Amniotic epithelial cell (primary cell): ENCODE measurements around the gene UCP3.

ENCODE experiments used
- DNase-seq: peaks from one replicate; pipeline ENCODE4 v3.0.0-alpha.2; 2010; ENCODE audit warnings: low read depth

Gene UCP3

DNA sequence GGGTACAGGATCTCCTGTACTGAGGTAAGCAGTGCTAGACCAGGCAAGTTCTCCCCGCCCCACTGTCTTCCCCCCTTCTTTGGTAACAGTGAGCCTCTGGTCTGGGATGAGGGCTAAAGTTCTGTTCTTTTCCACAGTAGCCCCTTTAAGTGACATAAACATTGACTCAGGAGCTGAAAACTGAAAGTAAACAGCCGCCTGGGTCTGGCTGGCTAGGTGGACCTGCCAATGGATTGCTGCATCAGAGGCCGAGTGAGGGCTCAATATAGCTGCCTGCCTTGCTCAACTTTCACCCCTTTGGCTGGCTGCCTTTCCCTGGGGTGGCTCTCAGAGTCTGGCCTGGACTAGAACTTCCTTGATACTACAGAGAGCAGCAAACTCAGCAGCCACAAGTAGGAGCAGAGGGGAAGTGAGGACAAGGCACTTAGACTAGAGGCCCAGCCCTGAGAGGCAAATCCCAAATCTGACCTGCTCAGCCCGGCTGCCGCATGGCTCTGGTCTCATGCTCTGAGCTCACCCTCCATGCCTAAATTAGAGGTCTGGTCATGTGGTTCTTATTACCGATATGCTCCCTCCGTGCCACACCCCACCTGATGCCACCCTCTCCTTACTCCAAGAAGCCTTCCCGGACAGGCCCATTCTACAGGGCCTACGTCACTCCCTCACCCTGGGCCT, 9.6 kb upstream of the UCP3 start:
- DNase-seq: peak; percentile 91

- DNase-seq: no peak
These were observed 8.7 kb upstream of the UCP3 start for GRCh38 chr11:74017631-74018030.

DNA sequence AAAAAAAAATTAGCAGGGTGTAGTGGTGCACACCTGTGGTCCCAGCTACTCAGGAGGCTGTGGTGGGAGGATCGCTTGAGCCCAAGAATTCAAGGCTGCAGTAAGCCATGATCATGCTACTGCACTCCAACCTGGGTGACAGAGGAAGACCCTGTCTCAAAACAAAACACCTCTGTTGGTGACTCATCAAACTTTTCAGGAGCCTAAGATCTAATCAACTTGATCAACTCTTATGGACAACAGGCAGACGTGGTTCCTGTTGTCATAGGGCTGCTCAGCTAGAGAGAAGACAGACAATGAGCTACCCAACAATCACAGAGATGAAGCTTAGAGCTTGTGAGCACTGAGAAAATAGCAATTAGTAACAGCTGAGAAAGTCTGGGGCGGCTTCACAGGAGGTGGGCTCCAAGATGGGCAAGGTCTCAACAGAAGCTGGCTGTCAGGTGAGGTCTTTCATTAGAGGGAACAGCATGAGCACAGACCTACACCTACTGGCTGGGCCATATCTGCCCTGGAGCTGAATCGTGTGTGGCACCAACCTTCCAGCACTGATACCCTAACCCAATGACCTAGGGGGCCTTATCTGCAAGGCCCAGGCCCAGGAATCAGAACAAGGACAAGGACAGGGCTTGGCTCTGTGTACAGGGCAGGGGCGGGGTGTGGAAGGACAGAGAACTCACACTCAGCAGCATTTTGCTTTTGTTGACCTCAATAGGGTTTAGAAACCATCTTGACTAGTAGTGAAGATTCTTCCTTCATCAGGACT, 7.2 kb upstream of the UCP3 start:
- no peak for DNase-seq

DNA sequence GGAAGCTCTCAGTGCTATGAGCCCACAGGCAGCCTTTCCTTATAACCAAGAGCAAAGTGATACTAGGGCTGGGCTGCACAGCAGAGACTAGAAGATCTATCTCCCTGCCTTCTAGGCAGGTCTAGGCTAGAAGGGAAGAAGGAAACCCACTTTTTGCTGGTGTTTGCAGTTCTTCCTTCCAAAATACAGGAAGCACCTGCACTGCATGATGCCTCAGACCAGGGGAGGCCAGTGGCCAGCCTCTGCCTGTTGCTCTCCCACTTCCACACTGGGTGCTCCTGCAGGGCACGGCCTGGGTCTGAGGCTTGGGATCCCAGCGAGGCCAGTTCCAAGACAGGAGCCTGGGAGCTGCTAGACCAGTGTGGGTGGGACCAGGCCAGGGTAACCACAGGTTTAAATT, 6.0 kb upstream of the UCP3 start:
- DNase-seq: no peak

- no peak for DNase-seq
These were observed 4.3 kb upstream of the UCP3 start for GRCh38 chr11:74013141-74013540.

DNA sequence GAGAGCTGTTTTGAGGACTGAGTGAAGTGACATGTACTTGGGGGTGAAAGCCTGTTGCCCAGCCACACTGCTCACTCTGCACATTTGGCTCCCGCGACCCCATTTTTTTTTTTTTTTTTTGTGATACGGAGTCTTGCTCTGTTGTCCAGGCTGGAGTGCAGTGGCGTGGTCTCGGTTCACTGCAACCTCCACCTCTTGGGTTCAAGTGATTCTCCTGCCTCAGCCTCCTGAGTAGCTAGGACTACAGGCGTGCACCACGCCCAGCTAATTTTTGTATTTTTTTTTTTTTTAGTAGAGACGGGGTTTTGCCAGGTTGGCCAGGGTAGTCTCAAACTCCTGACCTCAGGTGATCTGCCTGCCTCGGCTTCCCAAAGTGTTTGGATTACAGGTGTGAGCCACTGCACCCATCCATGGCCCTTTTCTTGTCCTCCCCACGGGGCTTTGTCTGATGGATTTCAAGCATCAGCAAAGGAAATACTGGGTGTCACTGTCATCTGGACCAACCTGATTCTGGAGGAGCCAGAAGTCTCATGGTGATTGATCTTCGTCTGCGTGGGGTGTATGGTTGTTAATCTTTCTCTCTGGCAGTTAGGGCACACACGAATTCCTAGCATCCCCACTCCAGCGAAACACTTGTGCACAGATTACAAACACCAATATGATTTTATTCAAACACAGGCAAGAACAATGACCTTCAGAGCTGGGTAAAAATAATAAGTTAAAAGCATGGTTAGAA, 3.4 kb upstream of the UCP3 start:
- no peak for DNase-seq

DNA sequence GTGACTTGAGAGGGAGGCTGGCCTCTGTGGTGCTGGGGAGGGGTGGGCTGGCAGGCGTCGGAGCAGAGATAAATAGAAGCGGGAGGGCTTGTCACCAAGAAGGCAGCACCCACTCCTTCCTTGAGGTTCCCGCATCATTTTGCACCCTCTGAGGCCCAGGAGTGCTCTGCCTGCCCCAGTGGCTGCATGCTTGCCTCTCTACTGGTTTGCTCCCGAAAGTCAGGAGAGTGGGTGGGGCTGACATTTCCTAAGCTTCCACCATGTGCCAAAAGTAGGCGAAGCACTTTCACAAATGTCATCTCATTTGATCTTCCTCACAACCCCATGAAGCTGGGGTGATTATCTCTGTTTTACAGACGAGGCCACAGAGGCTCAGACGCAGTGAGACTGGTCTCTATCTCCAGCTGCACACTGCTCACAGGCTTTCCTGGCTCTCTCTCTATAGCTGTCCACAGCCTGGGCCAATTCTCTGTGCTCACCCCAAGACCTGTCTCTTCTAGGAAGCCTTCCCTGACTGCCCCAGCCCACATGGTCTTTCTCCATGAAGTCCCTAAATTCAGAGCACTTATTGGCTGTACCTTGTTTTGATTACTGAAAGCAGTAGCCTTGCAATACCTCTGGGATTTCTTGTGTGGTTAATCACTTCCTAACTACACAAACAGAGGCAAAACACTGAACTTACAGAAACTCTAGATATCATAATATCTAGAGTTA, 2.6 kb upstream of the UCP3 start:
- no peak for DNase-seq

- DNase-seq: no peak
These were observed 1.7 kb upstream of the UCP3 start for GRCh38 chr11:74010306-74011300.

DNA sequence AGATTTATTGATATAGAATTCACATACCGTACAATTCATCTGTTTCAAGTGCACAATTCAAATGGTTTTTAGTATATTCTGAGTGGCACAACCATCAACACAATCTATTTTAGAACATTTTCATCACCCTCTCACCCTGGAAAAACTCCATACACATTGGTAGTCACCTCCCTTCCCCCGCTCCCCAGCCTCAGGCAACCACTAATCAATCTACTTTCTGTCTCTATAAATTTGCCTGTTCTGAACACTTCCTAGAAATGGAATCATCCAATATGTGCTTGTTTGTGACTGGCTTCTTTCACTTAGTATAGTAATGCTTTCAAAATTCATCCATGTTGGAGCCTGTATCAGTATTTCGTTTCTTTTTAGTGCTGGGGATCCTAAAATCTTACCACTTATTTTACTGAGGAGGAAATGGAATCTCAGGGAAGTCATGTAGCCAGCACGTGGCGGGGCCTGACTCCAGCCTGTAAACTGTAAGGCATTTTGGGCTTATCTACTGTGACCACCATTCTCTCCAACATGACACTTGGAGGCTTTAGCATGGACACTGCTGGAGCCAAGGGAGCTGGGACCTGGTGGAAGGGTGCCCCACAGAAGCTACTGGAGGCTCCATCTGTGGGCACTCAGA, 905 bp upstream of the UCP3 start:
- no peak for DNase-seq

- DNase-seq: no peak
These were observed 304 bp upstream of the UCP3 start for GRCh38 chr11:74009230-74009547.

DNA sequence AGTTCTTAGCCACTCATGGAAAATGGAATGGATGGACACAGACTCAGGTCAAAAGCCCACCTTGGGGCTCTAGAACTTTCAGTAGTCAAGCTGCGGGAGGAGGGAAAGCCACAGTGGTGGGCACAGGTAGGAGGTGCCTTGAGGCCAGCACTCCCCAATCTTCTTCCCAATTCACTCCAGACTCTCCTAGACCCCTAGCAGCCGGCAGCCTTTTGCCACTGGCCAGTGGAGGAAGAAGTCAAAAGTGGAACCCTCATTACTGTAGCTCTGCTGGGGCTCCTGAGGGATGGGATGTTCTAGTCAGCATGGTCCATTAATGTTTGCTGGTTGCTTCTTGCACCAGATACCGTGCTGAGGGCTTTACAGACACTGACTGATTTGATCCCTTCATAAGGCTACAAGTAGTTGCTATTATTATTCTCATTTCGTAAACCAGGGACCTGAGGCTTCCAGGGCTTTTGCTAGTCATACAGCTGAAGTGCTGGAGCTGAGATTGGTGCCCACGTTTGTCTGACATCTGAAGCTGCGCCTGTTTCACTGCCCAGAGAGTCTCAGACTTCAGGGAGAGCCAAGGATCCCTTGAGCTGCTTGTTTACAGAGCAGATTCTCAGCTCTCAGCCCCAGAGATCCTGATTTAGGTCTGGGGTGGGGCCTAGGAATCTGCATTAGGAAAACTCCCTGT, 1.1 kb downstream of the UCP3 start:
- no peak for DNase-seq

GRCh38 chr11:74006743-74007304, 2.1 kb downstream of the UCP3 start:
- no peak for DNase-seq

DNA sequence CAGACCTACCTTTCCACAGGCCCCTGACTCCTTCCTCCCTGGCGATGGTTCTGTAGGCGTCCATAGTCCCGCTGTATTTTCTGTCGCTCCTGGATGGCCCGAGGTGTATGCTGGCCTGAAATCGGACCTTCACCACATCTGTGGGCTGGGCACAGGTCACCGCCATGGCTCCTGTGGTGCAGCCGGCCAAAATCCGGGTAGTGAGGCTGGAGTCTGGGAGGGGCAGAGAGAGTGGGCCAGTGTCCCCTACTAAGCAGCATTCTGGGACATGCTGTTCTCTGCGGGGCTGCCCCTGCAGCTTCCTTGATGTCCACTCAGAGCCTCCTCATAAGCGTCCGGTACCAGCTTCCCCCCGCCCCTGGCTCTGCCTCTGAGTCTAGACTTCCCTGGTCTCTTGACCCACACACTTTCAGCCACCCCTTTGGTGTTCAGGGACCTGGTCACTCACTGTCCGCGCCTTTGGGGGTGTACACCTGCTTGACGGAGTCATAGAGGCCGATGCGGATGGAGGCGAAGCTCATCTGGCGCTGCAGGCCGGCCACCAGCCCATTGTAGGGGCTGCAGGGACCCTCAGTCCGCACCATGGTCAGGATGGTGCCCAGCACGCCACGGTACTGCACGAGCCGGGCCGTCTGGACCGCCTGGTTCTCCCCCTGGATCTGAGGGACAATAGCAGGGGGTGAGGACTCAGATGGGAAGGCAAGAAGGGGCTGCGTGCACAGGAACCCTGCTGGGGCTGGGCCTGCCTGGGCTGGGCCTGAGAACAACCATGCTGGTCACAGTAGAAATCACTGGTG, 3.0 kb downstream of the UCP3 start:
- DNase-seq: no peak

DNA sequence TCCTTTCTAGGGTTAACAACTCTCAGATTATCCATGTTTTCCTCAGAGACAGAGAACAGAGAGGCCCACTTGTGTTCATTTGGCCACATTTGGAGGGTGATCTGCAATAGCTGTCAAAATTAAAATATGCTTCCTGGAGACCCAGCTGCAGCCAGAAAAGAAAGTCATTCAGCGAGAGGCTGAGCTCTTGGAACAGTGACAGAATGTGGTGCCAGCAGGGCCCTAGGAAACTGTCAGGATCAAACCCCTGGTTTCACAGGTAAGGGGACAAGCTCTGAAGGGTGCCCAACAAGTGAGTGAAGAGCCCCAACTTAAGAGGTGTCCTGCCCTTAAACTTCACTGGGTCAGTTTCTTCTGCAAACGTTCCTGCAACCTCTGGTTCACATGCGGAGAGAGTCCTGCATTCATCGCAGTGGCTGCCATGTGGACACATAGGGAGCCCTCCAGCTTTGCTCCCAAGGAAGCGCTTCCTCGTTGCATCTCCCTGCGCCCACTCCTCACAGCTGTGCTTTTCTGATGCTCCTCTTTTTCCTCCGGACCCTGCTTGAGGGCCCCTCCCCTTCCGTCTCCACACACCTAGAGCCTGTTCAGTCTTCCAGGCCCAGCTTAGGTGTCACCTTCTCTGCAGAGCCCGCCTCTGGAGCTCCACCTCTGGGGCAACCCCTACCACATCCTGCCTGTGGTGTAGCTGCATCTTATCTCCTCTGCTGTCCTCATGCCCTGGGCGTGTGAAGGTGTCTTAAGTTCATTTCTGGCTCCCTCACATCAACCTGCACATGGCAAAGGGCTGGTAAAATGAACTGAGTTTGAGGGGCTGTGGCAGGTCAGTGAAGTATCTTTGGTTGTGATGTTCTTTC, 3.9 kb downstream of the UCP3 start:
- DNase-seq: no peak

DNA sequence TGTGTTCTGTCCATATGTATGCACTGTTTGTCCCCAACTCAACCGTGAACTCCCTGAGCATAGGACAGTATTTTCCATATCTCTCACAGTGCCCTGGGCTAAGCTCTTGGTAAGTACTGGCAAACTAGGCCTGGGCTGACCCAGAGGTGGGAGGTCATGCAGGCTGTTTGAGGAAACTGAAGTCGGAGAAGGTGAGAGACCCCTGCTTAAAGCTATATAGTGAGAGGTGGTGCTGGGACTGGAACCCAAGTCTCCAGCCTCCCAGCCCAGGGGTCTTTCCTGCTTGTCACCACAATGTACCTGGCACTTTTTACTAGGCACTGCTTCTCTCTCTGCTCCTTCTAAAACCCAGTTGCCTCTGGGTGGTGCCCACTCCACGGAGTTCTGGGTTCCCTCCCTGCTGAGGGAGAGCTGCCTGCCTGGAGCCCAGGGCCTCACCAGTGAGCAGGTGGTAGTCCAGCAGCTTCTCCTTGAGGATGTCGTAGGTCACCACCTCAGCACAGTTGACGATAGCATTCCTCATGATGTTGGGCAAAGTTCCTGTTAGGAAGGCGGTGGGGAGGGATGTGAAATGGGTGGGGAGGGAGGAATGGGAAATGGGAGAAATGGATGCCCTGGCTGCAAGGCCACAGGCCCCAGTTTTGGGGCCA, 4.7 kb downstream of the UCP3 start:
- DNase-seq: no peak

GRCh38 chr11:74002832-74003231, 6.1 kb downstream of the UCP3 start:
- DNase-seq: no peak

DNA sequence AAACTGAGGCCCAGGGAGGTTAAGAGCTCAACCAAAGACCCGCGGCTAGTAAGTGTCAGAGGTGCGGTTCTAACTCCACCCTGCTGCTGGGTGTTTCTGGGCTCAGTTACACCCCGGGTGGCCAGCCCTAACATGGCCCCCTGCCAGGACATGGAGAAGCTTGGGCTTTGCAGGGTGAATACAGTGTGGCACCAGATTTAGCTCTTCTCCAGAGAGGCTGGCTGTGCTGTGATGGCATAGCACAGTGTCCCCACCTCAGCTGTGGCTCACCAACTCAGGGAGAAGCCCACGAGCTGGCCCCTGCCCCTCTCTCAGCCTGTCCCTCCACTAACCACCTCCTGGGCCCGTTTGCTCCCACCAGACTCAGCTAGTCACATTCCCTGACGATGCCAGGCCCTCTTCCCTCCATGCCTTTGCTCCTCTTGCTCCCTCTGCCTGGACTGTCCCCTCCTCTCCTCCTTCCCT, 7.0 kb downstream of the UCP3 start:
- DNase-seq: no peak
